DND-41 (cell line): ENCODE measurements around the gene DGKB.

Source experiments
- CTCF ChIP-seq: IDR thresholded peaks from 2 replicates; pipeline ENCODE4 v1.5.1; 2012; ENCODE audit warnings: borderline replicate concordance, low read length, moderate library complexity, mild to moderate bottlenecking; ENCODE audit not compliant: poor library complexity, severe bottlenecking; ENCODE audit errors: extremely low read depth
- EZH2 ChIP-seq: IDR thresholded peaks from 3 replicates; pipeline ENCODE4 v1.6.1; 2012; ENCODE audit warnings: borderline replicate concordance, low read depth, mild to moderate bottlenecking, moderate library complexity, low read length, inconsistent platforms; ENCODE audit not compliant: severe bottlenecking

DNA sequence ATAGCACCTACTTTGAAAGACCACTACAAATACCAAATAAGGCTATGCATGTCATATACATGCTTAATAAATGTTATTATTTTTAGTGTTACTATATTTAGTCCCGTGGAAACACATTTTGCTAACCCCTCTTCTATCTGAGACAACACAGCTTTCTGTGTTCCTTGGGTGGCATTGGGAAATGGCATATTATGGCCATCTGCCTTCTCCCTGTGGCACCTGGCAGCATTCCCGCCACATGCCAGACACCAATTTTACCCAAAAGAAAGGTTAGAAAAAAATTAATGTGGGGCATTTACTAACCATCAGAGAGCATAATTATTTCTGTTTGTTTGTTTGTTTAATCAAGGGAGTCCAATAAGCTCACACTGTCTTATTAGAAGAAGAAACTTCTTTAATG lies 744.4 kb downstream of the DGKB start:
- no peak for TF ChIP-seq CTCF
- TF ChIP-seq EZH2 = no peak
